Uterus (tissue), 2 donors: ENCODE measurements around the gene VEZF1.

Experiments used
- CTCF ChIP-seq, 4 experiments: fragments of 200-600 bp in 2 of 4; fragments of 450-650 bp in 2 of 4; sonication (generic) in 2 of 4; IDR thresholded peaks; one replicate each; pipeline ENCODE4 v1.5.1; 2016 to 2019; ENCODE audit warnings: antibody characterized with exemption in 4 of 4, mild to moderate bottlenecking in 2 of 4, moderate library complexity in 1 of 4
- POLR2A ChIP-seq, 2 donors: fragments of 450-650 bp; IDR thresholded peaks; one replicate each; pipeline ENCODE4 v1.6.1; 2016; ENCODE audit warnings: antibody characterized with exemption in 2 of 2, mild to moderate bottlenecking in 1 of 2, moderate library complexity in 1 of 2

DNA sequence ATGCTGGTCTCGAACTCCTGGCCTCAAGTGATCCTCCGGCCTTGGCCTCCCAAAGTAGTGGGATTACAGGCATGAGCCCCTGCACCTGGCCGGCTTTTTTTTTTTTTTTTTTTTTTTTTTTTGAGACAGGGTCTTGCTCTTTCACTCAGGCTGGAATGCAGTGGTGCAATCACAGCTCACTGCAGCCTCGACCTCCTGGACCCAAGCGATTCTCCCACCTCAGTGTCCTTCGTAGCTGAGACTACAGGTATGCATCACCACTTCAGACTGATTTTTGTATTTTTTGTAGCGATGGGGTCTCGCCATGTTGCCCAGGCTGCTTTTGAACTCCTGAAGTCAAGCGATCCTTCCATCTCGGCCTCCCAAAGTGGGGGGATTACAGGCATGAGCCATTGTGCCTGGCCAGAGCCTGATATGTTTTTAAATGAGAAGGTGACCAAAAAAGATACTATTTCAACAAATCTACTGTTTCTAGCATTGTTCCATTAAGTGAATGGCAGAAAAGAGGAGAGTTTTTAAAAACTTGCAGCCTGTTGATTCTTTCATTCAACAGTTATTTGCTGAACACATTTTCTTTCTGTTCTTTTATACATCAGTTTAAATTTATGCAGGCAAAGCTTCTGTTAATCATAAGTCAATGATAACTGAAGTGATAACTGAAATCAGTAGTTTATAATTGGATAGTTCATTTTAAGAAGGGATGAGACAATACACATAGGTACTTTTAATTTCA is 22.2 kb upstream of the VEZF1 start:
- TF ChIP-seq CTCF (IDR thresholded peaks at IDR 0.05): no peak
- no peak for TF ChIP-seq POLR2A (IDR thresholded peaks at IDR 0.05)
